Neural cell (in vitro differentiated cells): ENCODE measurements around the gene LRRC58. TPM values are rescaled to one million over a fixed set of nuclear protein-coding genes. Genes with fewer than 3 reads are reported as not detected.

Experiments
- H2AFZ ChIP-seq: fragments of 200-600, 300-800 bp; sonication (generic), shearing (Covaris generic); 2 replicates; pipeline ENCODE4 v1.6.0; 2014; ENCODE audit warnings: low read depth, mild to moderate bottlenecking, antibody characterized with exemption, low read length, moderate library complexity
- H3F3A ChIP-seq: fragments of 200-600 bp; shearing (Covaris generic); 2 replicates; pipeline ENCODE4 v1.6.1; 2016; ENCODE audit warnings: mild to moderate bottlenecking, moderate library complexity, mixed read lengths, antibody characterized with exemption, low read length; ENCODE audit not compliant: insufficient read depth, poor library complexity, severe bottlenecking
- H3K27ac ChIP-seq: fragments of 200-600, 300-800 bp; sonication (generic), shearing (Covaris generic); 2 replicates; pipeline ENCODE4 v1.5.1; 2014; ENCODE audit warnings: mild to moderate bottlenecking, low read length, moderate library complexity
- H3K27me3 ChIP-seq: fragments of 300-800, 200-600 bp; sonication (generic), shearing (Covaris generic); 2 replicates; pipeline ENCODE4 v1.6.0; 2014; ENCODE audit warnings: mild to moderate bottlenecking, low read depth, low read length, moderate library complexity; ENCODE audit not compliant: insufficient read depth
- H3K36me3 ChIP-seq: fragments of 300-800, 200-600 bp; sonication (generic), shearing (Covaris generic); 2 replicates; pipeline ENCODE4 v1.5.1; 2014; ENCODE audit warnings: mild to moderate bottlenecking, antibody characterized with exemption, low read length, moderate library complexity; ENCODE audit not compliant: insufficient read depth
- H3K4me2 ChIP-seq: fragments of 300-800, 200-600 bp; sonication (generic), shearing (Covaris generic); 2 replicates; pipeline ENCODE4 v1.6.0; 2014; ENCODE audit warnings: mild to moderate bottlenecking, low read length
- H3K4me3 ChIP-seq: fragments of 300-800, 200-600 bp; sonication (generic), shearing (Covaris generic); 2 replicates; pipeline ENCODE4 v1.5.1; 2014; ENCODE audit warnings: mild to moderate bottlenecking, low read length, moderate library complexity
- H3K79me2 ChIP-seq: fragments of 200-600 bp; shearing (Covaris generic); replicated peaks from 2 replicates; pipeline ENCODE4 v1.6.0; 2014; ENCODE audit warnings: mild to moderate bottlenecking, low read length, moderate library complexity; ENCODE audit not compliant: insufficient read depth
- H3K9ac ChIP-seq: fragments of 300-800, 200-600 bp; sonication (generic), shearing (Covaris generic); 2 replicates; pipeline ENCODE4 v1.6.1; 2016; ENCODE audit warnings: mild to moderate bottlenecking, low read length, mixed read lengths
- H3K9me2 ChIP-seq: fragments of 200-600 bp; shearing (Covaris generic); 2 replicates; pipeline ENCODE4 v1.6.1; 2016; ENCODE audit warnings: mild to moderate bottlenecking, low read length, mixed read lengths; ENCODE audit not compliant: insufficient read depth
- H3K9me3 ChIP-seq: fragments of 200-600, 300-800 bp; sonication (generic), shearing (Covaris generic); 2 replicates; pipeline ENCODE4 v1.6.1; 2016; ENCODE audit warnings: mild to moderate bottlenecking, mixed run types, low read length, moderate library complexity, mixed read lengths
- H4K20me1 ChIP-seq: fragments of 200-600 bp; shearing (Covaris generic); 2 replicates; pipeline ENCODE4 v1.6.1; 2016; ENCODE audit warnings: mild to moderate bottlenecking, mixed run types; ENCODE audit not compliant: insufficient read depth
- CTCF ChIP-seq: fragments of 450-650 bp; IDR thresholded peaks from 2 replicates; pipeline ENCODE4 v1.5.1; 2014; ENCODE audit warnings: antibody characterized with exemption, mild to moderate bottlenecking, moderate library complexity; ENCODE audit not compliant: poor library complexity, severe bottlenecking
- EP300 ChIP-seq: fragments of 450-650 bp; conservative IDR thresholded peaks from 2 replicates; pipeline ENCODE4 v1.6.1; 2014; ENCODE audit warnings: antibody characterized with exemption, mild to moderate bottlenecking, moderate library complexity; ENCODE audit not compliant: poor library complexity, severe bottlenecking
- EZH2 ChIP-seq: fragments of 200-600, 300-800 bp; shearing (Covaris generic), sonication (generic); IDR thresholded peaks from 2 replicates; pipeline ENCODE4 v1.6.1; 2014; ENCODE audit warnings: antibody characterized with exemption, low read length, borderline replicate concordance, mild to moderate bottlenecking; ENCODE audit not compliant: insufficient read depth, poor library complexity, severe bottlenecking
- MXI1 ChIP-seq: fragments of 450-650 bp; conservative IDR thresholded peaks from 2 replicates; pipeline ENCODE4 v1.6.1; 2014; ENCODE audit warnings: antibody characterized with exemption, mild to moderate bottlenecking; ENCODE audit not compliant: poor library complexity, severe bottlenecking
- POLR2AphosphoS5 ChIP-seq: IDR thresholded peaks from 2 replicates; pipeline ENCODE4 v1.6.1; 2012
- RAD21 ChIP-seq: fragments of 450-650 bp; conservative IDR thresholded peaks from 2 replicates; pipeline ENCODE4 v1.6.1; 2014; ENCODE audit warnings: antibody characterized with exemption, mild to moderate bottlenecking, moderate library complexity
- REST ChIP-seq: IDR thresholded peaks from 2 replicates; pipeline ENCODE4 v1.6.1; 2012; ENCODE audit warnings: borderline replicate concordance
- SMC3 ChIP-seq: fragments of 450-650 bp; conservative IDR thresholded peaks from 2 replicates; pipeline ENCODE4 v1.6.1; 2014; ENCODE audit warnings: antibody characterized with exemption, mild to moderate bottlenecking, moderate library complexity; ENCODE audit not compliant: poor library complexity
- TAF1 ChIP-seq: IDR thresholded peaks from 2 replicates; pipeline ENCODE4 v1.6.1; 2012; ENCODE audit warnings: low read depth
- polyA plus RNA-seq: library from polyadenylated mRNA; depleted of rRNA; stranded (reverse); fragments of >200 nt; gene quantifications from 2 replicates; pipeline ENCODE4 v1.2.3, GENCODE V29; 2014

The LRRC58 gene
- polyA plus RNA-seq, 1 donor from 2014 or later = 7.8 TPM

- no peaks in the 10 kb centered on the region for H4K20me1 ChIP-seq
- no peak overlapping the region for H2AFZ ChIP-seq
- H3K27ac ChIP-seq = no peak overlapping the region
- no peak overlapping the region for H3K9ac ChIP-seq
- H3K36me3 ChIP-seq = no peaks in the 10 kb centered on the region
- H3K4me3 ChIP-seq = no peak overlapping the region
- H3K27me3 ChIP-seq = no peaks in the 10 kb centered on the region
- TF ChIP-seq REST = no peak
- no peak for TF ChIP-seq EZH2
- TF ChIP-seq SMC3 = no peak
- no peak for TF ChIP-seq POLR2AphosphoS5
- TF ChIP-seq EP300 = no peak
- no peak for TF ChIP-seq RAD21
- TF ChIP-seq CTCF = no peak
- no peak for TF ChIP-seq TAF1
- no peak for TF ChIP-seq MXI1
- no peaks in the 10 kb centered on the region for H3K9me3 ChIP-seq
- no peaks in the 10 kb centered on the region for H3K9me2 ChIP-seq
- H3K4me2 ChIP-seq = no peak overlapping the region
- no peaks in the 10 kb centered on the region for H3K79me2 ChIP-seq
- H3F3A ChIP-seq = no peaks in the 10 kb centered on the region
These were observed 8.7 kb upstream of the LRRC58 start for GRCh38 chr3:120357807-120358206.

- TF ChIP-seq EZH2 = no peak
- no peak for TF ChIP-seq REST
- no peak for TF ChIP-seq TAF1
- TF ChIP-seq RAD21 = no peak
- no peak for TF ChIP-seq POLR2AphosphoS5
- TF ChIP-seq EP300 = no peak
- no peak for TF ChIP-seq CTCF
- TF ChIP-seq MXI1 = no peak
- TF ChIP-seq SMC3 = no peak
These were observed 6.3 kb upstream of the LRRC58 start for GRCh38 chr3:120355486-120355885.

More at GRCh38 chr3:120355486-120355885, 6.3 kb upstream of the LRRC58 start:
- Histone ChIP-seq H3K79me2 (no peaks in the 10 kb centered on the region), H3K27ac (no peak overlapping the region), H3K4me3 (no peak overlapping the region), H3K9me3 (no peaks in the 10 kb centered on the region), H3K36me3 (no peaks in the 10 kb centered on the region), H3K4me2 (no peak overlapping the region), H3K9me2 (no peaks in the 10 kb centered on the region), H3K9ac (no peak overlapping the region), H4K20me1 (no peaks in the 10 kb centered on the region), H3K27me3 (no peaks in the 10 kb centered on the region), H3F3A (no peaks in the 10 kb centered on the region), H2AFZ (no peak overlapping the region)
